SK-N-SH (cell line): ENCODE measurements around the gene MAML3. TPM values are rescaled to one million over a fixed set of nuclear protein-coding genes. Genes with fewer than 3 reads are reported as not detected.

Experiments
- CTCF ChIA-PET: fragments of 300-600, 350-600 bp; formaldehyde crosslinking; extraction: SDS; loops from one replicate; lab custom pipeline; 2021; lab: Yijun Ruan, JAX
- POLR2A ChIA-PET: fragments of 350-600 bp; sonication (Branson Sonifier 250); formaldehyde crosslinking; extraction: SDS; loops from one replicate; lab custom pipeline; 2020; ENCODE audit warnings: antibody characterized with exemption, inconsistent platforms; lab: Yijun Ruan, JAX
- DNase-seq: peaks from one replicate; pipeline ENCODE4 v3.0.0; 2012
- H2AFZ ChIP-seq: fragments of 200-600 bp; sonication (generic); 2 replicates; pipeline ENCODE4 v1.8.1; 2016; ENCODE audit warnings: antibody characterized with exemption, mild to moderate bottlenecking, low read depth
- H3F3A ChIP-seq: fragments of 200-600 bp; sonication (generic); replicated peaks from 2 replicates; pipeline ENCODE3; 2016; ENCODE audit warnings: antibody characterized with exemption, mild to moderate bottlenecking; ENCODE audit not compliant: insufficient read depth
- H3K27ac ChIP-seq, 2 experiments: fragments of 200-500 bp in 1 of 2; fragments of 200-600 bp in 1 of 2; sonication (Bioruptor generic) in 1 of 2; sonication (generic), shearing (Covaris generic) in 1 of 2; 2 replicates each; pipeline versions ENCODE4 v1.5.1 to v1.6.1; 2014 to 2016; ENCODE audit warnings: low read depth in 2 of 2, inconsistent platforms in 1 of 2, low read length in 1 of 2, mild to moderate bottlenecking in 1 of 2, mixed read lengths in 1 of 2
- H3K27me3 ChIP-seq: fragments of 200-600 bp; sonication (generic), shearing (Covaris generic); 2 replicates; pipeline ENCODE4 v1.6.1; 2016; ENCODE audit warnings: mixed run types; ENCODE audit not compliant: insufficient read depth
- H3K36me3 ChIP-seq, 2 experiments: fragments of 200-500 bp in 1 of 2; fragments of 200-600 bp in 1 of 2; sonication (Bioruptor generic) in 1 of 2; sonication (generic) in 1 of 2; replicated peaks in 1 of 2; 2 replicates each; pipeline versions ENCODE3 to v1.5.1; 2014 to 2016; ENCODE audit warnings: low read length in 1 of 2, mild to moderate bottlenecking in 1 of 2; ENCODE audit not compliant: insufficient read depth in 2 of 2, control insufficient read depth in 1 of 2
- H3K4me1 ChIP-seq, 2 experiments: fragments of 200-500 bp in 1 of 2; fragments of 200-600 bp in 1 of 2; sonication (Bioruptor generic) in 1 of 2; sonication (generic), shearing (Covaris generic) in 1 of 2; 2 replicates each; pipeline versions ENCODE4 v1.5.1 to v1.6.1; 2014 to 2016; ENCODE audit warnings: low read depth in 1 of 2, low read length in 1 of 2, mixed run types in 1 of 2; ENCODE audit not compliant: insufficient read depth in 2 of 2, control insufficient read depth in 1 of 2
- H3K4me2 ChIP-seq: fragments of 200-600 bp; sonication (generic), shearing (Covaris generic); 2 replicates; pipeline ENCODE4 v1.6.1; 2017; ENCODE audit warnings: mixed run types
- H3K4me3 ChIP-seq, 2 experiments: fragments of 200-500 bp in 1 of 2; fragments of 200-600 bp in 1 of 2; sonication (Bioruptor generic) in 1 of 2; sonication (generic), shearing (Covaris generic) in 1 of 2; 2 replicates each; pipeline versions ENCODE4 v1.5.1 to v1.8.1; 2014 to 2016; ENCODE audit warnings: low read depth in 2 of 2, inconsistent platforms in 1 of 2, low read length in 1 of 2, mild to moderate bottlenecking in 1 of 2, mixed read lengths in 1 of 2, moderate library complexity in 1 of 2
- H3K79me2 ChIP-seq: fragments of 200-600 bp; sonication (generic); 2 replicates; pipeline ENCODE4 v1.8.1; 2017; ENCODE audit warnings: mild to moderate bottlenecking; ENCODE audit not compliant: insufficient read depth
- H3K9ac ChIP-seq: fragments of 200-600 bp; sonication (generic); 2 replicates; pipeline ENCODE4 v1.6.1; 2017; ENCODE audit warnings: mixed run types
- H3K9me2 ChIP-seq: fragments of 200-600 bp; sonication (generic); 2 replicates; pipeline ENCODE4 v1.6.1; 2017; ENCODE audit warnings: mixed run types
- H3K9me3 ChIP-seq: fragments of 200-600 bp; sonication (generic); 2 replicates; pipeline ENCODE4 v1.6.1; 2017; ENCODE audit warnings: mixed run types, mild to moderate bottlenecking, moderate library complexity
- H4K20me1 ChIP-seq: fragments of 200-600 bp; sonication (generic); 2 replicates; pipeline ENCODE4 v1.6.1; 2017; ENCODE audit warnings: mild to moderate bottlenecking, mixed run types; ENCODE audit not compliant: insufficient read depth
- CHD2 ChIP-seq: fragments of 150-350 bp; IDR thresholded peaks from 2 replicates; pipeline ENCODE4 v1.6.1; 2018; ENCODE audit warnings: low read length; ENCODE audit not compliant: partially characterized antibody
- ELF1 ChIP-seq: IDR thresholded peaks from 2 replicates; pipeline ENCODE4 v1.4.0; 2012
- EP300 ChIP-seq, 2 experiments: IDR thresholded peaks; 2 replicates each; pipeline versions ENCODE4 v1.4.0 to v1.6.1; 2012; ENCODE audit warnings: borderline replicate concordance in 1 of 2, low read depth in 1 of 2, low read length in 1 of 2
- EZH2phosphoT487 ChIP-seq: fragments of 200-600 bp; sonication (generic); IDR thresholded peaks from 2 replicates; pipeline ENCODE4 v1.6.1; 2017; ENCODE audit warnings: low read depth, mixed run types, mild to moderate bottlenecking, antibody characterized with exemption, moderate library complexity, borderline replicate concordance
- FOXJ3 ChIP-seq: sonication (generic); formaldehyde crosslinking; IDR thresholded peaks from 2 replicates; pipeline ENCODE4 v1.5.1; 2020; ENCODE audit warnings: mild to moderate bottlenecking, missing genetic modification reagents
- FOXM1 ChIP-seq: IDR thresholded peaks from 2 replicates; pipeline ENCODE4 v1.4.0; 2012; ENCODE audit warnings: low read depth, mild to moderate bottlenecking
- GATA2 ChIP-seq: sonication (generic); formaldehyde crosslinking; IDR thresholded peaks from 2 replicates; pipeline ENCODE4 v1.5.0; 2020; ENCODE audit warnings: mild to moderate bottlenecking, missing genetic modification reagents
- JUND ChIP-seq: IDR thresholded peaks from 2 replicates; pipeline ENCODE4 v1.4.0; 2012
- MEF2A ChIP-seq: IDR thresholded peaks from 2 replicates; pipeline ENCODE4 v1.4.0; 2012; ENCODE audit warnings: low read depth, borderline replicate concordance
- MXI1 ChIP-seq: IDR thresholded peaks from 2 replicates; pipeline ENCODE4 v1.6.1; 2012; ENCODE audit warnings: mild to moderate bottlenecking, low read depth, low read length, improper control_type of control experiment
- NFIC ChIP-seq: IDR thresholded peaks from 2 replicates; pipeline ENCODE4 v1.4.0; 2012; ENCODE audit warnings: borderline replicate concordance
- RAD21 ChIP-seq: IDR thresholded peaks from 2 replicates; pipeline ENCODE4 v1.6.1; 2012; ENCODE audit warnings: mild to moderate bottlenecking, low read length
- RCOR1 ChIP-seq: fragments of 150-350 bp; IDR thresholded peaks from 2 replicates; pipeline ENCODE4 v1.6.1; 2017; ENCODE audit warnings: antibody characterized with exemption, low read length
- RFX5 ChIP-seq: IDR thresholded peaks from 2 replicates; pipeline ENCODE4 v1.6.1; 2012; ENCODE audit warnings: mild to moderate bottlenecking, improper control_type of control experiment, low read length
- SMC3 ChIP-seq: IDR thresholded peaks from 2 replicates; pipeline ENCODE4 v1.6.1; 2012; ENCODE audit warnings: low read depth, low read length, improper control_type of control experiment
- TEAD4 ChIP-seq: IDR thresholded peaks from 2 replicates; pipeline ENCODE4 v1.4.0; 2012; ENCODE audit warnings: mild to moderate bottlenecking, borderline replicate concordance; ENCODE audit not compliant: insufficient read depth
- whole genome bisulfite sequencing: methylation state at CpG from one replicate; pipeline ENCODE4 v1.1.6; 2017; ENCODE audit warnings: low lambda C conversion rate; 5-methylcytosine and 5-hydroxymethylcytosine counted together
- polyA plus RNA-seq, 3 experiments: library from polyadenylated mRNA; depleted of rRNA; stranded (reverse); fragments of >200 nt; gene quantifications; 2 replicates each; pipeline ENCODE4 v1.2.3, GENCODE V29; 2012
- TF ChIP-seq, protein P1 (sequence below): IDR thresholded peaks from 2 replicates; pipeline ENCODE4 v1.4.0; 2012; ENCODE audit warnings: low read depth, borderline replicate concordance
- TF ChIP-seq, protein P2 (sequence below): fragments of 200-600 bp; sonication (generic); IDR thresholded peaks from 2 replicates; pipeline ENCODE4 v1.6.1; 2017; ENCODE audit warnings: antibody characterized with exemption, mild to moderate bottlenecking, moderate library complexity
- TF ChIP-seq, protein P3 (sequence below): IDR thresholded peaks from 2 replicates; pipeline ENCODE4; 2012
- TF ChIP-seq, protein P4 (sequence below): fragments of 150-350 bp; IDR thresholded peaks from 2 replicates; pipeline ENCODE4 v1.6.1; 2016; ENCODE audit warnings: mild to moderate bottlenecking, low read depth, low read length

MAML3 gene
- polyA plus RNA-seq, 1 of the 3 experiments (the other 2 are of a cell fraction) = 5.3 TPM

DNA sequence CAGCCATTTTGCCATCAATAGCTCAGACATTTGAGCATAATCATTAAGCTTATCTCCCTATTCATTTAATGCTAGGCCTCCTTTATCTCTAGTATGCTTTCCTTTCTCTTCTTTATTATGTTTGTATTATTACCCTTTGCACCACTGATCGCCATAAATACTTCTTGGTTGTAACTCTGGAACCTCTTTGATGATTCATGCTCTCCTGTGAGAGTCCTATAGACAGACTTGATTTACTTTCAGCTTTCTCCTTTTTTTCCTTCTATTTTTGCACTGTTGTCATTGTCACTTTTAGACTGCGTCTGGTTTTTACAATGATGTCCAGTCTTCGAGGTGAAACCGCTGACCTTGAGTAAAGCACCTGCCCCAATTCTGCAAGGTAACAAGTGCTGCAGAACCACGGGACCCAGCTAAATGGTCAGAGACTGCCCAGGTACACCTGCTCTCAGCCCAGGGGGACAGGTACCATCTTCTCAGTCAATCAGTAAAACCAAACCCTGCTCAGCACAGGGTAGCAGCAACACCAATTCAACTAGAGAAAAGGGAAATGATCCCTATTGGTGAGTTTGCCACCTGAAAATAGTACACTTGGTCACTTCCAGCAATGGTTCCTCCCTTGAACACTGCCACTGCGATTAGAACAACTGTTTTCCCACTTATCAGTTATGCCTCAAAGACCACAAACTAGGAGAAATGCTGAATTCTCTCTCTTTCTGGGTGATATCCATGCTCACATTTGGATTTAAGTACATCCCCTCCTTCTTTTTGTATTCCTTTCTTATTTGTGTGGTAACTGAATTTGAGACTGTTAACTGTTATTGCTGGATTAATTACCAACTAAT, 125.1 kb downstream of the MAML3 start:
- peaks cover 3% of the 10 kb centered on the region; the same call in 1 of the 2 replicates for H3K79me2 ChIP-seq
- no peak overlapping the region for H3K9ac ChIP-seq
- TF ChIP-seq NFIC (no peak), JUND (no peak), FOXJ3 (CRISPR knock-in tag) (no peak), ELF1 (no peak), EZH2phosphoT487 (no peak), RCOR1 (no peak), GATA2 (no peak)
- TF ChIP-seq, protein P1, sequence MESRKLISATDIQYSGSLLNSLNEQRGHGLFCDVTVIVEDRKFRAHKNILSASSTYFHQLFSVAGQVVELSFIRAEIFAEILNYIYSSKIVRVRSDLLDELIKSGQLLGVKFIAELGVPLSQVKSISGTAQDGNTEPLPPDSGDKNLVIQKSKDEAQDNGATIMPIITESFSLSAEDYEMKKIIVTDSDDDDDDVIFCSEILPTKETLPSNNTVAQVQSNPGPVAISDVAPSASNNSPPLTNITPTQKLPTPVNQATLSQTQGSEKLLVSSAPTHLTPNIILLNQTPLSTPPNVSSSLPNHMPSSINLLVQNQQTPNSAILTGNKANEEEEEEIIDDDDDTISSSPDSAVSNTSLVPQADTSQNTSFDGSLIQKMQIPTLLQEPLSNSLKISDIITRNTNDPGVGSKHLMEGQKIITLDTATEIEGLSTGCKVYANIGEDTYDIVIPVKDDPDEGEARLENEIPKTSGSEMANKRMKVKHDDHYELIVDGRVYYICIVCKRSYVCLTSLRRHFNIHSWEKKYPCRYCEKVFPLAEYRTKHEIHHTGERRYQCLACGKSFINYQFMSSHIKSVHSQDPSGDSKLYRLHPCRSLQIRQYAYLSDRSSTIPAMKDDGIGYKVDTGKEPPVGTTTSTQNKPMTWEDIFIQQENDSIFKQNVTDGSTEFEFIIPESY = no peak
- TF ChIP-seq, protein P2, sequence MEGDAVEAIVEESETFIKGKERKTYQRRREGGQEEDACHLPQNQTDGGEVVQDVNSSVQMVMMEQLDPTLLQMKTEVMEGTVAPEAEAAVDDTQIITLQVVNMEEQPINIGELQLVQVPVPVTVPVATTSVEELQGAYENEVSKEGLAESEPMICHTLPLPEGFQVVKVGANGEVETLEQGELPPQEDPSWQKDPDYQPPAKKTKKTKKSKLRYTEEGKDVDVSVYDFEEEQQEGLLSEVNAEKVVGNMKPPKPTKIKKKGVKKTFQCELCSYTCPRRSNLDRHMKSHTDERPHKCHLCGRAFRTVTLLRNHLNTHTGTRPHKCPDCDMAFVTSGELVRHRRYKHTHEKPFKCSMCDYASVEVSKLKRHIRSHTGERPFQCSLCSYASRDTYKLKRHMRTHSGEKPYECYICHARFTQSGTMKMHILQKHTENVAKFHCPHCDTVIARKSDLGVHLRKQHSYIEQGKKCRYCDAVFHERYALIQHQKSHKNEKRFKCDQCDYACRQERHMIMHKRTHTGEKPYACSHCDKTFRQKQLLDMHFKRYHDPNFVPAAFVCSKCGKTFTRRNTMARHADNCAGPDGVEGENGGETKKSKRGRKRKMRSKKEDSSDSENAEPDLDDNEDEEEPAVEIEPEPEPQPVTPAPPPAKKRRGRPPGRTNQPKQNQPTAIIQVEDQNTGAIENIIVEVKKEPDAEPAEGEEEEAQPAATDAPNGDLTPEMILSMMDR = no peak
- H3K4me2 ChIP-seq = no peak overlapping the region
- H3K27me3 ChIP-seq = no peaks in the 10 kb centered on the region
- H3F3A ChIP-seq = no peaks in the 10 kb centered on the region
- POLR2A ChIA-PET = interaction anchor here (0.9 kb wide), 1 partner anchor 59 kb away, joined by 3 read pairs; no protein-coding TSS in a partner anchor
- CTCF ChIA-PET = interaction anchor here (1.2 to 1.4 kb wide), 2 partner anchors 9 to 147 kb away, joined by 4 read pairs; no protein-coding TSS in a partner anchor
- 77% methylated on average over 6 of the region's 6 CpGs for WGBS
- no peak for DNase-seq
- H3K4me1 ChIP-seq = peaks cover 0 to 55% of the 10 kb centered on the region in 2 experiments; a peak in 2 of 4 replicates
- H3K9me2 ChIP-seq = no peaks in the 10 kb centered on the region
- H3K4me3 ChIP-seq = no peak overlapping the region
- H3K27ac ChIP-seq = peak overlapping the region in 1 of 2 experiments; percentile 82; a peak in 2 of 4 replicates
- H2AFZ ChIP-seq = no peak overlapping the region
- no peaks in the 10 kb centered on the region for H3K36me3 ChIP-seq
- H3K9me3 ChIP-seq = no peaks in the 10 kb centered on the region
- no peaks in the 10 kb centered on the region for H4K20me1 ChIP-seq

DNA sequence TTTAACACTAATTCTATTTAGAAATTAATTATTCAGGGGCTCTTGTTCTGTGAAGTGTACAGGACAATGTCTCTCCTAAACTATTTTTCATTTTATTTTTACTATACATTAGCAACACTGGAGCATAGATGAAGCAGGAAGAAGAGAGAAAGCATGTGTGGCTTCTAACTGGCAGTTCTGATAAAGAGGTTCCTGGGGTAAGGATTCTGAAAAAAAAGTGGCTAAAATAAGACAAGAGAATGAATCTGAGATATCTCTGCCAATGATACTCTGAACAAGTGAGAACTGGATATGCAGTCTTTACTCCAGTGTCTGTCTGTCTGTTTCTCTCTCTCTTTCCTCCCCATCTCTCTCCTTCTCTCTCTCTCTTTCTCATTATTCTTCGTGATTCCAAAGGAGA, 125.9 kb downstream of the MAML3 start:
- peak overlapping the region in 1 of 2 experiments; percentile 82; a peak in 2 of 4 replicates for H3K27ac ChIP-seq
- no peaks in the 10 kb centered on the region for H3K9me2 ChIP-seq
- H3K9me3 ChIP-seq = no peaks in the 10 kb centered on the region
- H3F3A ChIP-seq = no peaks in the 10 kb centered on the region
- H2AFZ ChIP-seq = no peak overlapping the region
- H3K36me3 ChIP-seq = no peaks in the 10 kb centered on the region
- H3K27me3 ChIP-seq = no peaks in the 10 kb centered on the region
- H3K4me2 ChIP-seq = no peak overlapping the region
- no peaks in the 10 kb centered on the region for H4K20me1 ChIP-seq
- ChIA-PET POLR2A (no interaction called here), CTCF (interaction anchor here (1.4 kb wide), 1 partner anchor 9 kb away, joined by 4 read pairs; no protein-coding TSS in a partner anchor)
- peaks cover 3% of the 10 kb centered on the region; the same call in 1 of the 2 replicates for H3K79me2 ChIP-seq
- WGBS = 100% methylated on average over 1 of the region's 1 CpG
- no peak overlapping the region for H3K4me3 ChIP-seq
- H3K9ac ChIP-seq = no peak overlapping the region
- DNase-seq = no peak
- peaks cover 0 to 54% of the 10 kb centered on the region in 2 experiments; a peak in 2 of 4 replicates for H3K4me1 ChIP-seq
- TF ChIP-seq CHD2 = no peak
- no peak for TF ChIP-seq EP300 (IDR thresholded peaks at IDR 0.05; ENCODE audit: borderline replicate concordance in 1 of 2, low read depth in 1 of 2, low read length in 1 of 2)
- TF ChIP-seq GATA2 = no peak
- no peak for TF ChIP-seq MXI1
- TF ChIP-seq RFX5 = no peak
- TF ChIP-seq MEF2A = no peak
- TF ChIP-seq, protein P3, sequence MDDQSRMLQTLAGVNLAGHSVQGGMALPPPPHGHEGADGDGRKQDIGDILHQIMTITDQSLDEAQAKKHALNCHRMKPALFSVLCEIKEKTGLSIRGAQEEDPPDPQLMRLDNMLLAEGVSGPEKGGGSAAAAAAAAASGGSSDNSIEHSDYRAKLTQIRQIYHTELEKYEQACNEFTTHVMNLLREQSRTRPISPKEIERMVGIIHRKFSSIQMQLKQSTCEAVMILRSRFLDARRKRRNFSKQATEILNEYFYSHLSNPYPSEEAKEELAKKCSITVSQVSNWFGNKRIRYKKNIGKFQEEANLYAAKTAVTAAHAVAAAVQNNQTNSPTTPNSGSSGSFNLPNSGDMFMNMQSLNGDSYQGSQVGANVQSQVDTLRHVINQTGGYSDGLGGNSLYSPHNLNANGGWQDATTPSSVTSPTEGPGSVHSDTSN = no peak
- TF ChIP-seq RCOR1 = no peak
- no peak for TF ChIP-seq FOXJ3 (CRISPR knock-in tag)
- TF ChIP-seq, protein P4, sequence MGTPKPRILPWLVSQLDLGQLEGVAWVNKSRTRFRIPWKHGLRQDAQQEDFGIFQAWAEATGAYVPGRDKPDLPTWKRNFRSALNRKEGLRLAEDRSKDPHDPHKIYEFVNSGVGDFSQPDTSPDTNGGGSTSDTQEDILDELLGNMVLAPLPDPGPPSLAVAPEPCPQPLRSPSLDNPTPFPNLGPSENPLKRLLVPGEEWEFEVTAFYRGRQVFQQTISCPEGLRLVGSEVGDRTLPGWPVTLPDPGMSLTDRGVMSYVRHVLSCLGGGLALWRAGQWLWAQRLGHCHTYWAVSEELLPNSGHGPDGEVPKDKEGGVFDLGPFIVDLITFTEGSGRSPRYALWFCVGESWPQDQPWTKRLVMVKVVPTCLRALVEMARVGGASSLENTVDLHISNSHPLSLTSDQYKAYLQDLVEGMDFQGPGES = no peak
- no peak for TF ChIP-seq TEAD4
- TF ChIP-seq EZH2phosphoT487 = no peak
- no peak for TF ChIP-seq FOXM1
- no peak for TF ChIP-seq SMC3
- no peak for TF ChIP-seq RAD21
- no peak for TF ChIP-seq NFIC
